Caco-2 (cell line): ENCODE measurements around the gene PPM1L. TPM values are rescaled to one million over a fixed set of nuclear protein-coding genes. Genes with fewer than 3 reads are reported as not detected.

Experiments
- BruUV-seq: library from RNA; stranded (reverse); fragments of 400-500 nt; replicated peaks from 2 replicates; lab custom pipeline; 2021; lab: Mats Ljungman, UMichigan
- CTCF ChIA-PET: fragments of 300-600 bp; sonication (Branson Sonifier 250); formaldehyde crosslinking; loops from one replicate; lab custom pipeline; 2022; ENCODE audit warnings: antibody characterized with exemption; lab: Charles Lee
- POLR2A ChIA-PET: fragments of 300-600 bp; sonication (Branson Sonifier 250); formaldehyde crosslinking; loops from one replicate; lab custom pipeline; 2022; ENCODE audit warnings: antibody characterized with exemption; lab: Charles Lee
- DNase-seq, 2 experiments: peaks; one replicate each; pipeline versions ENCODE4 v3.0.0 to v3.0.0-alpha.2; 2020 to 2022
- H3K27me3 ChIP-seq: replicated peaks from 2 replicates; pipeline ENCODE4 v1.6.0; 2011; ENCODE audit warnings: low read length; ENCODE audit not compliant: control insufficient read depth, insufficient read depth
- H3K36me3 ChIP-seq: 2 replicates; pipeline ENCODE4 v1.5.1; 2011; ENCODE audit warnings: low read length; ENCODE audit not compliant: control insufficient read depth, insufficient read depth
- H3K4me1 ChIP-seq: fragments of 250-450 bp; sonication (Bioruptor Pico); 2 replicates; pipeline ENCODE4 v1.5.1; 2020; ENCODE audit warnings: mild to moderate bottlenecking
- H3K4me3 ChIP-seq: 2 replicates; pipeline ENCODE4 v1.5.1; 2011; ENCODE audit warnings: low read depth, mild to moderate bottlenecking, control low read depth, low read length
- H3K9me3 ChIP-seq: fragments of 250-450 bp; sonication (Bioruptor Pico); 2 replicates; pipeline ENCODE4 v1.5.1; 2020; ENCODE audit warnings: mild to moderate bottlenecking, moderate library complexity
- H3K27ac Mint-ChIP-seq: one replicate; pipeline ENCODE4 v1.8.0; 2022; ENCODE audit warnings: mixed read lengths; ENCODE audit not compliant: unreplicated experiment
- H3K27me3 Mint-ChIP-seq: one replicate; pipeline ENCODE4 v1.8.0; 2022; ENCODE audit warnings: mixed read lengths; ENCODE audit not compliant: insufficient read depth, unreplicated experiment
- H3K36me3 Mint-ChIP-seq: one replicate; pipeline ENCODE4 v1.8.0; 2022; ENCODE audit warnings: mild to moderate bottlenecking, mixed read lengths; ENCODE audit not compliant: insufficient read depth, unreplicated experiment
- H3K4me1 Mint-ChIP-seq: one replicate; pipeline ENCODE4 v1.8.0; 2022; ENCODE audit warnings: low read depth, mixed read lengths; ENCODE audit not compliant: unreplicated experiment
- H3K4me3 Mint-ChIP-seq: one replicate; pipeline ENCODE4 v1.8.0; 2022; ENCODE audit warnings: mild to moderate bottlenecking, moderate library complexity, mixed read lengths; ENCODE audit not compliant: unreplicated experiment
- H3K9me3 Mint-ChIP-seq: one replicate; pipeline ENCODE4 v1.8.0; 2022; ENCODE audit warnings: mixed read lengths; ENCODE audit not compliant: unreplicated experiment
- CTCF ChIP-seq, 2 experiments: fragments of 200-600 bp in 1 of 2; IDR thresholded peaks; 1 replicate in 1 of 2; 2 replicates in 1 of 2; pipeline versions ENCODE4 v1.5.1 to v1.8.0; 2011 to 2022; ENCODE audit warnings: antibody characterized with exemption in 1 of 2, control low read depth in 1 of 2, inconsistent platforms in 1 of 2, low read depth in 1 of 2, low read length in 1 of 2, mild to moderate bottlenecking in 1 of 2, moderate library complexity in 1 of 2; ENCODE audit not compliant: insufficient read depth in 1 of 2, severe bottlenecking in 1 of 2, unreplicated experiment in 1 of 2
- intact Hi-C: fragments of 100-400 bp; cut with micrococcal nuclease; formaldehyde crosslinking; loops from one replicate; pipeline ENCODE4 v1.10.0; 2022; ENCODE audit not compliant: unreplicated experiment
- total RNA-seq: library from RNA; stranded (reverse); gene quantifications from 2 replicates; pipeline ENCODE4 v1.2.3, GENCODE V29; 2022

Gene PPM1L
- total RNA-seq, 1 experiment from 2014 or later, result 2.0 TPM

- no peaks in the 10 kb centered on the region for H3K27me3 ChIP-seq
- intact Hi-C loops, result no loop called here
- no peaks in the 10 kb centered on the region for H3K9me3 ChIP-seq
- H3K27ac Mint-ChIP-seq, result no peak overlapping the region
- no peaks in the 10 kb centered on the region for H3K4me1 ChIP-seq
- BruUV-seq, result no TSS peak
- ChIA-PET POLR2A (no interaction called here), CTCF (interaction anchor here (0.5 to 1.0 kb wide), 4 partner anchors 9 to 320 kb away, joined by 3 to 4 read pairs (median 3); no protein-coding TSS in a partner anchor)
- no peaks in the 10 kb centered on the region for H3K27me3 Mint-ChIP-seq
- no peaks in the 10 kb centered on the region for H3K9me3 Mint-ChIP-seq
- H3K4me3 Mint-ChIP-seq, result no peak overlapping the region
- peak in 1 of 2 experiments; percentile 4 for DNase-seq
- no peak overlapping the region for H3K4me3 ChIP-seq
- TF ChIP-seq CTCF (IDR thresholded peaks at IDR 0.05; ENCODE audit: insufficient read depth in 1 of 2, low read depth in 1 of 2, low read length in 1 of 2, severe bottlenecking in 1 of 2, unreplicated experiment in 1 of 2), result peak in 1 of 2 experiments; percentile 23
- H3K36me3 ChIP-seq, result no peaks in the 10 kb centered on the region
- H3K4me1 Mint-ChIP-seq, result no peaks in the 10 kb centered on the region
- no peaks in the 10 kb centered on the region for H3K36me3 Mint-ChIP-seq
Observed at GRCh38 chr3:160956785-160957184, 200.8 kb downstream of the PPM1L start.

GRCh38 chr3:160960568-160960967, 204.5 kb downstream of the PPM1L start:
- intact Hi-C loops, result no loop called here
- no TSS peak for BruUV-seq
- Mint-ChIP-seq H3K27me3 (no peaks in the 10 kb centered on the region), H3K9me3 (no peaks in the 10 kb centered on the region), H3K36me3 (no peaks in the 10 kb centered on the region), H3K4me1 (no peaks in the 10 kb centered on the region), H3K4me3 (no peak overlapping the region), H3K27ac (no peak overlapping the region)
- no peaks in the 10 kb centered on the region for H3K4me1 ChIP-seq
- DNase-seq, result no peak
- POLR2A ChIA-PET, result no interaction called here
- H3K9me3 ChIP-seq, result no peaks in the 10 kb centered on the region
- no peak overlapping the region for H3K4me3 ChIP-seq
- CTCF ChIA-PET, result no interaction called here
- H3K27me3 ChIP-seq, result no peaks in the 10 kb centered on the region
- H3K36me3 ChIP-seq, result no peaks in the 10 kb centered on the region
- TF ChIP-seq CTCF (IDR thresholded peaks at IDR 0.05; ENCODE audit: insufficient read depth in 1 of 2, low read depth in 1 of 2, low read length in 1 of 2, severe bottlenecking in 1 of 2, unreplicated experiment in 1 of 2), result no peak

- CTCF ChIA-PET, result no interaction called here
- intact Hi-C loops, result no loop called here
- BruUV-seq, result no TSS peak
- H3K36me3 Mint-ChIP-seq, result no peaks in the 10 kb centered on the region
- H3K27ac Mint-ChIP-seq, result no peak overlapping the region
- H3K36me3 ChIP-seq, result no peaks in the 10 kb centered on the region
- H3K4me1 ChIP-seq, result no peaks in the 10 kb centered on the region
- no peak overlapping the region for H3K4me3 Mint-ChIP-seq
- POLR2A ChIA-PET, result no interaction called here
- H3K9me3 ChIP-seq, result no peaks in the 10 kb centered on the region
- DNase-seq, result no peak
- no peaks in the 10 kb centered on the region for H3K4me1 Mint-ChIP-seq
- TF ChIP-seq CTCF (IDR thresholded peaks at IDR 0.05; ENCODE audit: insufficient read depth in 1 of 2, low read depth in 1 of 2, low read length in 1 of 2, severe bottlenecking in 1 of 2, unreplicated experiment in 1 of 2), result no peak
- H3K27me3 ChIP-seq, result no peaks in the 10 kb centered on the region
- H3K27me3 Mint-ChIP-seq, result no peaks in the 10 kb centered on the region
- no peak overlapping the region for H3K4me3 ChIP-seq
- H3K9me3 Mint-ChIP-seq, result no peaks in the 10 kb centered on the region
Observed at GRCh38 chr3:160963949-160964348, 207.9 kb downstream of the PPM1L start.
